ENCODE measurements around the gene OR51L1.

OR51L1 gene

DNA sequence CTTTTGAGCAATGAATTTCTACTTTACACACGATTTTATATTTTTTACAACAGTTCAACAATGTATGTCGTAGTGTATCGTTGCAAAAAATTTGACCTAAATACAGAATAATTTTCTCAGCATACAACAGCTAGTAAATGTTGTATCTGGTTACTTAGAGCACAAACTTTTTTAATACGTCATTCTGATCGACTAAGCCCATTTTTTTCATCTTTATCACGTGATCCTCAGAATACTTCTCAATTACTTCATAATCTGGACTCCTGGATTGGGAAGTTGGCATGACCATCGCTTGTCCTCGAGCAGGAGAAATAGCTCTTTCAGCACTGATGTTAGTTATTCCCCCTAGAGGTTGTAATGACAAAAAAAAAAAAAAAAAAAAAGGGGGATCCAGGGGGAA, 16.6 kb downstream of the OR51L1 start:
- no peaks in the 10 kb centered on the region for H3K36me3 ChIP-seq (ENCODE audit: control insufficient read depth, insufficient read depth, low read length)
- no peaks in the 10 kb centered on the region for H3K27me3 ChIP-seq (ENCODE audit: control insufficient read depth, insufficient read depth, low read length)
- no peaks in the 10 kb centered on the region for H3K4me1 ChIP-seq (ENCODE audit: control insufficient read depth, insufficient read depth, low read length)
- H3K9ac ChIP-seq (ENCODE audit: low read length): no peak overlapping the region
- H3K4me3 ChIP-seq (ENCODE audit: low read length): no peak overlapping the region
- no peak overlapping the region for H3K27ac ChIP-seq (ENCODE audit: low read depth, low read length)

- Histone ChIP-seq H3K4me3 (ENCODE audit: low read length) (no peak overlapping the region), H3K36me3 (ENCODE audit: control insufficient read depth, insufficient read depth, low read length) (no peaks in the 10 kb centered on the region), H3K4me1 (ENCODE audit: control insufficient read depth, insufficient read depth, low read length) (no peaks in the 10 kb centered on the region), H3K27me3 (ENCODE audit: control insufficient read depth, insufficient read depth, low read length) (no peaks in the 10 kb centered on the region), H3K9ac (ENCODE audit: low read length) (no peak overlapping the region), H3K27ac (ENCODE audit: low read depth, low read length) (no peak overlapping the region)
Observed at GRCh38 chr11:5013012-5013411, 18.4 kb downstream of the OR51L1 start.

GRCh38 chr11:5021996-5022395, 27.3 kb downstream of the OR51L1 start:
- Histone ChIP-seq H3K4me1 (ENCODE audit: control insufficient read depth, insufficient read depth, low read length) (no peaks in the 10 kb centered on the region), H3K9ac (ENCODE audit: low read length) (no peak overlapping the region), H3K36me3 (ENCODE audit: control insufficient read depth, insufficient read depth, low read length) (no peaks in the 10 kb centered on the region), H3K27ac (ENCODE audit: low read depth, low read length) (no peak overlapping the region), H3K27me3 (ENCODE audit: control insufficient read depth, insufficient read depth, low read length) (no peaks in the 10 kb centered on the region), H3K4me3 (ENCODE audit: low read length) (no peak overlapping the region)

GRCh38 chr11:5036669-5037068, 42.0 kb downstream of the OR51L1 start:
- no peaks in the 10 kb centered on the region for H3K27me3 ChIP-seq (ENCODE audit: control insufficient read depth, insufficient read depth, low read length)
- no peak overlapping the region for H3K4me3 ChIP-seq (ENCODE audit: low read length)
- H3K36me3 ChIP-seq (ENCODE audit: control insufficient read depth, insufficient read depth, low read length): no peaks in the 10 kb centered on the region
- no peaks in the 10 kb centered on the region for H3K4me1 ChIP-seq (ENCODE audit: control insufficient read depth, insufficient read depth, low read length)
- H3K9ac ChIP-seq (ENCODE audit: low read length): no peak overlapping the region
- H3K27ac ChIP-seq (ENCODE audit: low read depth, low read length): no peak overlapping the region

DNA sequence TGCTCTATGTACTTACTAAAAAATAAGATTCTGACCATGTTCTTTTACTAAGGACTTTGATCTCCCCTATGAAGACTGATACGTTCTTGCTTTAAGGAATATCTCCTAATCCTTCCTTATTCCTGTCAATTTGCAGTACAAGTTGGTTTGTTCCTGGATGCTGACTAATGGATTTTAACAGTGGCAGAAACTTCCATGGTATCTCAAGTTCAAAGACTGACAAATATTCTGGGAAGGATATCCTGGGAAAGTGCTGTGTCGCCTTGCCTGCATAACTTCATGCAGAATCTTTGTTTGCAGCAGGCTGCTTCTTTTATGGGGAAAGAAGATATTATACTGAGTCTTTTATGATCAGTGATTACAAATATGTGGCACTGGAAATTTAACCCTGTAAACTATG, 43.3 kb downstream of the OR51L1 start:
- Histone ChIP-seq H3K4me3 (ENCODE audit: low read length) (no peak overlapping the region), H3K27ac (ENCODE audit: low read depth, low read length) (no peak overlapping the region), H3K4me1 (ENCODE audit: control insufficient read depth, insufficient read depth, low read length) (no peaks in the 10 kb centered on the region)

DNA sequence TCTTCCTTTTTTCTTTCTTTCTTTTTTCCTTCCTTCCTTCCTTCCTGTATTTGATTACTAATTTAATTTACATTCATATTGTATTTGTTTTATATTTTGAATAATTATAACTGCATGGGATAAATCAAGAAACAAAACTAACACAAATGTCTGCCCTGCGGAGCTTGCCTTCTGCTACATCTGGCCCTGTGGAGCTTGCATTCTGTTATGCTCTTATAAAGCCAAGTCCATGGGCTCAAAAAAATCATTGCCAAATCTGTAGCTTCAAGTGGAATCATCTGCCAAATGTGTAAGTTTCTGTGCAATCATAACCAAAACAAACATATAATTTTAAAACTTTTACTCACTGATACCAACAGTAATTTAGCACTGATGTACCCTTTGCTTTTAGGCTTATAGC, 43.7 kb downstream of the OR51L1 start:
- Histone ChIP-seq H3K27me3 (ENCODE audit: control insufficient read depth, insufficient read depth, low read length) (no peaks in the 10 kb centered on the region), H3K9ac (ENCODE audit: low read length) (no peak overlapping the region), H3K27ac (ENCODE audit: low read depth, low read length) (no peak overlapping the region), H3K4me3 (ENCODE audit: low read length) (no peak overlapping the region), H3K36me3 (ENCODE audit: control insufficient read depth, insufficient read depth, low read length) (no peaks in the 10 kb centered on the region), H3K4me1 (ENCODE audit: control insufficient read depth, insufficient read depth, low read length) (no peaks in the 10 kb centered on the region)

More for the DNA sequence above, 43.3 kb downstream of the OR51L1 start:
- no peaks in the 10 kb centered on the region for H3K27me3 ChIP-seq (ENCODE audit: control insufficient read depth, insufficient read depth, low read length)
- no peaks in the 10 kb centered on the region for H3K36me3 ChIP-seq (ENCODE audit: control insufficient read depth, insufficient read depth, low read length)
- no peak overlapping the region for H3K9ac ChIP-seq (ENCODE audit: low read length)

GRCh38 chr11:5040876-5041275, 46.2 kb downstream of the OR51L1 start:
- H3K36me3 ChIP-seq (ENCODE audit: control insufficient read depth, insufficient read depth, low read length): no peaks in the 10 kb centered on the region
- no peak overlapping the region for H3K27ac ChIP-seq (ENCODE audit: low read depth, low read length)
- no peak overlapping the region for H3K4me3 ChIP-seq (ENCODE audit: low read length)
- H3K4me1 ChIP-seq (ENCODE audit: control insufficient read depth, insufficient read depth, low read length): no peaks in the 10 kb centered on the region
- no peak overlapping the region for H3K9ac ChIP-seq (ENCODE audit: low read length)
- no peaks in the 10 kb centered on the region for H3K27me3 ChIP-seq (ENCODE audit: control insufficient read depth, insufficient read depth, low read length)

DNA sequence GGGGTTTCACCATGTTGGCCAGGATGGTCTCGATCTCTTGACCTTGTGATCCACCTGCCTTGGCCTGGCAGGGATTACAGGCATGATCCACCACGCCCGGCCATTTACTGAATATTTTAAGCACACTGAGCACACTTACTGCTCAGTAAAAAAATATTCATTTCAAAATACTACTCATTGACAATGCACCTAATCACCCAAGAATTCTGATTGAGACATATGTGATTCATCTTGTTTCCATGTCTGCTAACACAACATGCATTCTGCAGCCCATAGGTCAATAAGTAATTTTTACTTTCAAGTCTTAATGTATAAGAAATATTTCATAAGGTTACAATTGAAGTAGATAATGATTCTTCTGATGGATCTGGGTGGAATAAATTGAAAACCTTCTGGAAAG, 47.4 kb downstream of the OR51L1 start:
- H3K36me3 ChIP-seq (ENCODE audit: control insufficient read depth, insufficient read depth, low read length): no peaks in the 10 kb centered on the region
- H3K4me3 ChIP-seq (ENCODE audit: low read length): no peak overlapping the region
- H3K4me1 ChIP-seq (ENCODE audit: control insufficient read depth, insufficient read depth, low read length): no peaks in the 10 kb centered on the region
- H3K9ac ChIP-seq (ENCODE audit: low read length): no peak overlapping the region
- no peaks in the 10 kb centered on the region for H3K27me3 ChIP-seq (ENCODE audit: control insufficient read depth, insufficient read depth, low read length)
- H3K27ac ChIP-seq (ENCODE audit: low read depth, low read length): no peak overlapping the region

- H3K4me1 ChIP-seq (ENCODE audit: control insufficient read depth, insufficient read depth, low read length): no peaks in the 10 kb centered on the region
- H3K4me3 ChIP-seq (ENCODE audit: low read length): no peak overlapping the region
- no peak overlapping the region for H3K27ac ChIP-seq (ENCODE audit: low read depth, low read length)
- H3K27me3 ChIP-seq (ENCODE audit: control insufficient read depth, insufficient read depth, low read length): no peaks in the 10 kb centered on the region
- H3K9ac ChIP-seq (ENCODE audit: low read length): no peak overlapping the region
- H3K36me3 ChIP-seq (ENCODE audit: control insufficient read depth, insufficient read depth, low read length): no peaks in the 10 kb centered on the region
Observed at GRCh38 chr11:5043380-5043779, 48.7 kb downstream of the OR51L1 start.

DNA sequence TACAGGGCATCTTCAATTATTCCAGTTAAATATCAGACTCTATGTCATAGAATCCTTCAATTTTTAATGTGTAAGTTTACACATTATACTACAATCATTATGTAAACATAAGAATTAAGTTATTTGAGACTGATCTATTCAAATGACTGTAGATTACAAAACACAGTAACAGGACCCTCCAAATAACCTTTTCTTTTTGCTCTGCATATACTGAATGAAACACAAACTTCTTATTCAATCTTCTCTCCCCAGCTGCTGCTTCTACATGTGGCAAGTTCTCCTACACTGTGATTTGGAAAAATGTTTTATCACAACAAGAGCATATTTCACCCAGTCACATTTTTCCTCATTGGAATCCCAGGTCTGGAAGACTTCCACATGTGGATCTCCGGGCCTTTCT, 51.6 kb downstream of the OR51L1 start, which contains the start of gene OR52J3:
Gene OR52J3, plus strand, starts transcription at position 301 of the 400 bp plus-strand sequence. Its CDS starts 0 bp downstream, at position 301.
- Histone ChIP-seq H3K4me3 (ENCODE audit: low read length) (no peak within 1 kb of the TSS), H3K4me1 (ENCODE audit: control insufficient read depth, insufficient read depth, low read length) (no peaks in the 10 kb centered on the region), H3K27me3 (ENCODE audit: control insufficient read depth, insufficient read depth, low read length) (no peaks in the 10 kb centered on the region), H3K9ac (ENCODE audit: low read length) (no peak within 1 kb of the TSS), H3K27ac (ENCODE audit: low read depth, low read length) (no peak within 1 kb of the TSS), H3K36me3 (ENCODE audit: control insufficient read depth, insufficient read depth, low read length) (no peaks in the 10 kb centered on the region)

DNA sequence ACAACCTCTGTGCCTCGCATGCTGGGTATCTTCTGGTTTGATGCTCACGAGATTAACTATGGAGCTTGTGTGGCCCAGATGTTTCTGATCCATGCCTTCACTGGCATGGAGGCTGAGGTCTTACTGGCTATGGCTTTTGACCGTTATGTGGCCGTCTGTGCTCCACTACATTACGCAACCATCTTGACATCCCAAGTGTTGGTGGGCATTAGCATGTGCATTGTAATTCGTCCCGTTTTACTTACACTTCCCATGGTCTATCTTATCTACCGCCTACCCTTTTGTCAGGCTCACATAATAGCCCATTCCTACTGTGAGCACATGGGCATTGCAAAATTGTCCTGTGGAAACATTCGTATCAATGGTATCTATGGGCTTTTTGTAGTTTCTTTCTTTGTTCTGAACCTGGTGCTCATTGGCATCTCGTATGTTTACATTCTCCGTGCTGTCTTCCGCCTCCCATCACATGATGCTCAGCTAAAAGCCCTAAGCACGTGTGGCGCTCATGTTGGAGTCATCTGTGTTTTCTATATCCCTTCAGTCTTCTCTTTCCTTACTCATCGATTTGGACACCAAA, 52.2 kb downstream of the OR51L1 start:
- Histone ChIP-seq H3K27me3 (ENCODE audit: control insufficient read depth, insufficient read depth, low read length) (no peaks in the 10 kb centered on the region), H3K36me3 (ENCODE audit: control insufficient read depth, insufficient read depth, low read length) (no peaks in the 10 kb centered on the region), H3K27ac (ENCODE audit: low read depth, low read length) (no peak overlapping the region), H3K9ac (ENCODE audit: low read length) (no peak overlapping the region), H3K4me3 (ENCODE audit: low read length) (no peak overlapping the region), H3K4me1 (ENCODE audit: control insufficient read depth, insufficient read depth, low read length) (no peaks in the 10 kb centered on the region)

All from rectal smooth muscle tissue (tissue), 1 donor.